HG03571 (cell line): ENCODE results near the gene ZIC1.

ENCODE experiments used
- ATAC-seq: cut with Tn5 transposase; IDR thresholded peaks from one replicate; pipeline ENCODE4 v1.9.1; 2021; ENCODE audit not compliant: unreplicated experiment

ZIC1 gene

DNA sequence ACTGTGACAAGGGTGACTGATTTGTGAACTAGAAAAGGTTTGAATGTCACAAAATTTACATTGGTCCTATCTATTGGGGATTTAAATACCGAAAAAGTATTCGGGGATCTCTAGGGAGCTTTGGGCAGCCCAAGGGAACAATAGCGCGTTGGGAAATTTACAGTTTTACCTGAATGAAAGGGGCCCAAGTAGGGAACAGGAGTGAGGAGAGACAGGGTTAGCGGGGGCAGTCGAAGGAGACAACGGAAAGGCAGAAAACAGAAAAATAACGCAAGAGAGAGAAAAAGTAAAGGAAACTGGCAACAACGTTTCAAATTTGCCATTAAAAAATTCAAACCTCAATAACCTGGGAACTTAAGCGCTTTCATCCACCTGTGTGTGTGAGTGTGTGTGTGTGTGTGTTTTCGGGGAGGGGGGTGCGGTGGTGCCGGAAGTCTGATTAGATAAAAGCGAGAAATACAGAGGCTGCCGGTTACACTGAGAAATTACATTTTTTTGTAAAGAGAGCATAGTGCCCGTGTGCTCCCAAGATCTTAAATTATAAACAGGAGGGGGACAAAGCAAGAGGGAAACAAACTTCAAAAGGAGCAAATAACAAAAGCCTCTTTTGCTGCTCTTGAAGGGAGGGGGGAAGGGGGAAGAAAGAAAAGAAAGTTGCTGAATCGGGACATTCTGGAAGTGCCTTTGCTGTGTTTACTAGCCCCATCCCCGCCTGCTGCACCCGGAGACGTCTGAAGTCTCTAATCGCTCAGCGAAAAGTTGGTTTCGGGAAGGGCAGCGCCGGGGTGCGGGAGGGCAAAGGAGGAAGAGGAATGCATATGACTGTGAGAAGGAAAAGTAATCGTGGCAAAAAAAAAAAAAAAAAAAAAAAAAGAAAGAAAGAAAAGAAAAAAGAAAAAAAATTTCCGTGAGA is 721 bp upstream of the ZIC1 start:
- no peak for ATAC-seq

DNA sequence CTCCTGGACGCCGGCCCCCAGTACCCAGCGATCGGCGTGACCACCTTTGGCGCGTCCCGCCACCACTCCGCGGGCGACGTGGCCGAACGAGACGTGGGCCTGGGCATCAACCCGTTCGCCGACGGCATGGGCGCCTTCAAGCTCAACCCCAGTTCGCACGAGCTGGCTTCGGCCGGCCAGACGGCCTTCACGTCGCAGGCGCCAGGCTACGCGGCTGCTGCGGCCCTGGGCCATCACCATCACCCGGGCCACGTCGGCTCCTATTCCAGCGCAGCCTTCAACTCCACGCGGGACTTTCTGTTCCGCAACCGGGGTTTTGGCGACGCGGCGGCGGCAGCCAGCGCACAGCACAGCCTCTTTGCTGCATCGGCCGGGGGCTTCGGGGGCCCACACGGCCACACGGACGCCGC is 956 bp downstream of the ZIC1 start:
- ATAC-seq: no peak

DNA sequence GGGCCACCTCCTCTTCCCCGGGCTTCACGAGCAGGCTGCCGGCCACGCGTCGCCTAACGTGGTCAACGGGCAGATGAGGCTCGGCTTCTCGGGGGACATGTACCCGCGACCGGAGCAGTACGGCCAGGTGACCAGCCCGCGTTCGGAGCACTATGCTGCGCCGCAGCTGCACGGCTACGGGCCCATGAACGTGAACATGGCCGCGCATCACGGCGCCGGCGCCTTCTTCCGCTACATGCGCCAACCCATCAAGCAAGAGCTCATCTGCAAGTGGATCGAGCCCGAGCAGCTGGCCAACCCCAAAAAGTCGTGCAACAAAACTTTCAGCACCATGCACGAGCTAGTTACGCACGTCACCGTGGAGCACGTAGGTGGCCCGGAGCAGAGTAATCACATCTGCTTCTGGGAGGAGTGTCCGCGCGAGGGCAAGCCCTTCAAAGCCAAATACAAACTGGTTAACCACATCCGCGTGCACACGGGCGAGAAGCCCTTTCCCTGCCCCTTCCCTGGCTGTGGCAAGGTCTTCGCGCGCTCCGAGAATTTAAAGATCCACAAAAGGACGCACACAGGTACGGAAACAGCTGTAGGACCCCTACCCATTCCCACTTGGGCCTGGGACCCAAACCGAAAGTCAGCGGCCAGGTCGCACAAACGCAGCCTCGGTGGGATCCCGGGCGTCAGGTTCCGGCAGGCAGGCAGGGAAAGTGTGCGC is 1.5 kb downstream of the ZIC1 start:
- no peak for ATAC-seq

DNA sequence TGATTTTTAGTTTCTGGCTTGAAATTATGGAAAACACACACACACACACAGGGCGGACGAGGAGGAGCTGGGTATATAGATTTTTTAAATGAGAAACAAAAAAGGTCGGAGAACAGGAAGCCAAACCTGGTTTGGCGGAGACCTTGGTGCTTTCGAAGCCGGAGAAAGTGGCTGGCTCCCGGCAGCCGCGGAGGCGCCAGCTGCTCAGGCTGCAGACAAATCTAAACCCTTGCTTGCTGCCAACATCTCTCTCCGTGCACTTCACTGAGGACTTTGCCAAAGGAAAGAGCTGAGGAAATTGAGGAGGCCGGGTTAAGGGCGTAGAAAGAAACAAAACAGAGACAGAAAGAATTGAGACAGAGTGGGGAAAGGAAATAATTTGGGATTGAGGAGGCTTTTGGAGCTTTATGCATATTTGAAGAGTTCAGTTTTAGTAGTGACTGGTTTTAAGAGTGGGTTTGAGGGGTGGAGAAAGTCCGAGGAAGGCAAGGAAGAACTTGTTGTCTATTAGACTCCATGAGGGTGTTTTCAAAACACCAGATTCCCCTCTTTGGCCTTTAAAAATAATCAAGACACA is 2.2 kb downstream of the ZIC1 start:
- ATAC-seq: no peak

DNA sequence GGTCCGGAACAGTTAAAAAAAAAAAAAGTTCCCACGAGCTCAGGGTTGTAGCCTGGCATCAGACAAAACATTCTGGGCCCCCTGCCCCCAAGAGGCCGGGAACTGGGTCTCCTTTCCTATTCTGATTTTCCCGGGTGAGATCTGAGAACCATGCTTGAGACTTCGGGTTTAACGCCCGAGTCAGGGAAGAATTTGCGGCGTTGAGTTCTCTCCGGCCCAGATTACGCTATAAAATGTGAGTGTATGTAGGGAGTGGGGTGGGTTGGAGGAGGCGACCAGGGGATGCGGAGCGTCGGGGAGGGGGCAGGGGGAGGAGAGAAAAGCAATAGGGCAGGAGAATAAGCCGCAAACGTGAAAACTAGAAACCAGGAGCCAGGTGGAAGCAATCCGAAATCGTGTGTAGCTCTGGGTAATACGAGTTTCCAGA is 2.7 kb downstream of the ZIC1 start:
- no peak for ATAC-seq

DNA sequence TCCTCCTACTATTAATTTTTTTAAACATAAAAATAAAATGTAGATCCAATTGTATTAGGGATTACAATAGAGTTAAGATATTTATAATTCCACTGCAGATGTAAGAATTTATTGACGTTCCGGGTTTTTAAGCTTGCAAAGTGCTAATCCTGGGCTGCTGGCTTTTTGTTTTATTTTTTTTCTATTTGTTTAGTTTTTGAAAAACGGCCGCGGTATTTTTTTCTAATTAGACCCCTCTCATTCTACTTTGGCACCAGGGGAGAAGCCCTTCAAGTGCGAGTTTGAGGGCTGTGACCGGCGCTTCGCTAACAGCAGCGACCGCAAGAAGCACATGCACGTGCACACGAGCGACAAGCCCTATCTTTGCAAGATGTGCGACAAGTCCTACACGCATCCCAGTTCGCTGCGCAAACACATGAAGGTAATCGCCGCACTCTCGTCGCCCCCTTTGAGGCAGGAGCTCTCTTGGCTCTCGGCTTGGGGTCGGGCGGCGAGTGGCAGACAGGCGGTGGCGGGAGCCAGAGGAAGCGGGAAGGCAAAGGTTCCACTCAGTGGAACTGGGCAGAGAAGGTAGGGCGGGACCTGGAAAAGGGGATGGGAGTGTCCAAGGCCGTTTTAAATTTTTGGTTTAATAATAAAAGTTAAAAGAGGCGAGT is 3.2 kb downstream of the ZIC1 start:
- no peak for ATAC-seq

DNA sequence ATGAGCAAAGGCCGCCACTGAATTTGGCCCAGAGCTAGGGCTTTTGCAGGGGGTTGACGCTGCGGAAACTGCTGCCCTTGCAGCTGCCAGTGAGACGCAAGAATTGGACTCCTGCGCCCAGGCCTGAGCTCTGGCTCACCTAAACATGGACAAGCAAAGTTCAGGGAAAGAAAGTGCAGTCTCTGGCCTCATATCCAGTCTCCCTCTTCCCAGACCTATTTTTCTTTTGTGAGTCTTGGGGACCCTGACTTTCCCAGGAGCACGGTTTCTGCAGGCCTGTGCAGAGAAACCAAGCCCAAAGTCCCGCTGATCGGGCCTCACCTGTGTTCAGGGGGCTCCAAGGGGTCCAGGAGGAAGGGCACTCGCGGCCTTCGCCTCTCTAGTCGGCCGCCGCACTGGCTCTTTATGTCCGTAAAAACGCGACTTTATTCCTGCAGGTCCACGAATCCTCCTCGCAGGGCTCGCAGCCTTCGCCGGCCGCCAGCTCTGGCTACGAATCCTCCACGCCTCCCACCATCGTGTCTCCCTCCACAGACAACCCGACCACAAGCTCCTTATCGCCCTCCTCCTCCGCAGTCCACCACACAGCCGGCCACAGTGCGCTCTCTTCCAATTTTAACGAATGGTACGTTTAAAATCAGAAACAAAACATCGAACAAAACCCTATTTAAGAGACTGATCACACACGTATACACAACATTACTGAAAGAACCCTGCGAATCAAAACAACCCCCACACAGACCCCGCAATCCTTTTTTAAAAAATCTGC is 3.9 kb downstream of the ZIC1 start:
- ATAC-seq: no peak

DNA sequence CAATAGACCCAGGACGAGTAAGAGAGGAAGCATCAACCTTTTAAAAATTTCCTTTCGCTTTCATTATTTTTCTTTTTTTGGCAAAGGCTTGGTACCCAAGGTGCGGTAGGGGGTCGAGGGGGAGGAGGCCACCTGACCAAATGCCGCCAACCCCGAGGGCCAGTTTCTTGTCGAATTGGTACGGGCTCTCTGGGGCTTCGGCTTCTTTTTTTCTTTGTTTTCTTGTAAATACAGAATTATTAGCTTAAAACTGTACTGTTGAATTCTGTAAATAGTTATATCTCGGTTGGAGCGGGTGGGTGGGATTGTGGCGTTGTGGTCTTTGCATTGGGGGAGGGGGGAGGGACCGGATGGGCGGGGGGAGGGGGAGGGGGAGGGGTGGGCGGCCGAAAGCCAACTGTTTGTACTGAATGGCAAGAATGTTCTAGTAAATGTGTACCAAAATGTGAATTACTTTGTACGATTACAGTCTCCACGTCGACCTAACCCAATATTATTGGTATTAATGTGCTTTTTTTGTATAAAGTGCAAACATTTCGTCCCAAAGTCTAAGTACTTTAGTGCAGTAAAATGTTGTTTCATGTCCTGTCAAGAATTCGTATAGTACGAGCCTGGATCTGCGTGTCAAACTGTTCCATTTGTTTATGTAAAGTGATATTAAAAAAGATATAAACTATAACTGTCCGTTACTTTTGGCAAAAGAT is 4.7 kb downstream of the ZIC1 start:
- no peak for ATAC-seq

DNA sequence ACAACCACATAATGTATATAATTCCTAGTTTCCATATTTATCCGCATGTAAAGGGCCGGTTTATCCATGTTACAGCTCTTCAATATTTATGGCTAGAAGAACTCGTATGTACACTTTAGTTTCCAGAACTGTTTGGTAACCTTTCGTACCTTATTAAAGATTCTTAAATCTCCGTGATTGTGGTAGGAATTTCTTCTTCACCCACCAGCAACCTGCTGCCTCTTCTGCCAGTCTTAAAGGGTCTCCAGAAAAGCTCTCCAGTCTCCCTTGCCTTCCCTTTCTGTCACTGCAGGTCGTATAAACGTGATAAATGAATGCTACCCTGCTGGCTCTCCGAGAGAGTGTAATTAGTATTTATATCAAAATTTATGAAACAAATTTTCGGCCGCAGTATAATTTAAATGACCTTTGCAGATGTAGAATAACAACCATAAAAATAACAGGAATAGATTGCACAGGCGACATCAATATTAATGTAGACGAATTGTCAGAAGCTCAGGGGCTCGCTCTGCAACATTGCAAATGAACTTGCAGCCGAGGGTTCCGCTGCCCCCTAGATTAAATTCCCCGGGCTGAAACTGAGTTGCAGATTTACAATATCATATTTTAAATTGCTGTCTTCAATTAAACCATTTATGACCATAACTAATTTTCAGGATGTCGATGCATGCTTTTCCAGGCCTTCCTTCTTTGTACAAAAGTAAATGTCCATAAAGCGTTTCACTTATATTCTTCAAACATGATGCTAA is 5.4 kb downstream of the ZIC1 start:
- ATAC-seq: no peak

DNA sequence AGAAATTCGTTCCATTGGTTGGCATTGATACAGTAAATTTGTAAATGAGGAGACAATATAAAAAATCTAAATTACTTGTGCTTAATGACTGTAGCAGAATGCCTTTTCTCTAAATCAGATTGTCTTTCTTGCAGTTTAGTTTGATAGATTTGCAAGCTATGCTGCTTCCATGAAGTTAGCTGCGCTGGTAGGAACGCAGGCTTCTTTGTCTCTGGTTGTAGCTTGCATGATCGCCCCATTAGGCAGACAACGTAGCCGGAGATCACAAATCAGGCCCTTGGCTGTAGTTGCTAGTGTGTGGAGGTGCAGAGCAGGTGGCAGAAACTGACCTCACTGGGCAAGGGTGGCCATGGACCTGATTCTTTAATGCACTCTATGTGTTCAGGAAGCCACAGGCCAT is 6.1 kb downstream of the ZIC1 start:
- ATAC-seq: no peak

DNA sequence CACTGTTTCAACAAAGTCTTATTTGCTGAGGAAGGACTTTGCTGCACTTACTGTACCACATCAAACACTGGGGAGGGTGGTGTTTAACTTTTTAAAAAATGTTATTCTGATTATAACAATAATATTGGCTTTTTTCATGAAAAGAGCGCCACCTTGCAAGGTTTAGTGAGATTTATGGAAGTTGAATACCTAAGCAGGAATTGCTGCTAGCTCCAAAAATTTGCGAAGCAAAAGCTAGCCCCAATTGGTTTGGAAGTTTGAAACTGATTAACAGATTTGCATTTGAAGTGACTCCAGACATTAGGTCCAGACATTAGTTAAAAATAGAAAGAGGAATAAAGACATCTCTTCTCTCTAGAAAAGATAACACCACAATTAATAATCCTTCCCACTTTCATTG is 6.7 kb downstream of the ZIC1 start:
- ATAC-seq: no peak

DNA sequence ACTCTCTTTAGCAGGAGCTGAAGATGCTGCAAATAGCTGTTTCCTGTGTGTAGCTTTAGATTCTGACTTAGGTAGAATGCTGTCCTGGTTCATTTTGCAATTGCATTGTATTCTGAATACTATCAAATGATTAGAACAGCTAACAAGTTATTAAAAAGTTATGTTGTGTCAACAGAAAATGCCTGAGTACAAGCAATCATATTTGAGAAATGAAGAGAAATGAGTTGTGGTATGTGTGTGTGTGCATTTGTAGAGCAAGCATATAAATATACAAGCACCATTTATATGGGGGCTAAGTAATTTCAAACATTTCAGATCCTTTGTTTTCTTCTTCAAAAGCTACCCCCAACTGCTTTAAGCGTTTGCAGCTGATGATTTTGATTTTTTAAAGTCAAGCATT is 7.8 kb downstream of the ZIC1 start:
- no peak for ATAC-seq

DNA sequence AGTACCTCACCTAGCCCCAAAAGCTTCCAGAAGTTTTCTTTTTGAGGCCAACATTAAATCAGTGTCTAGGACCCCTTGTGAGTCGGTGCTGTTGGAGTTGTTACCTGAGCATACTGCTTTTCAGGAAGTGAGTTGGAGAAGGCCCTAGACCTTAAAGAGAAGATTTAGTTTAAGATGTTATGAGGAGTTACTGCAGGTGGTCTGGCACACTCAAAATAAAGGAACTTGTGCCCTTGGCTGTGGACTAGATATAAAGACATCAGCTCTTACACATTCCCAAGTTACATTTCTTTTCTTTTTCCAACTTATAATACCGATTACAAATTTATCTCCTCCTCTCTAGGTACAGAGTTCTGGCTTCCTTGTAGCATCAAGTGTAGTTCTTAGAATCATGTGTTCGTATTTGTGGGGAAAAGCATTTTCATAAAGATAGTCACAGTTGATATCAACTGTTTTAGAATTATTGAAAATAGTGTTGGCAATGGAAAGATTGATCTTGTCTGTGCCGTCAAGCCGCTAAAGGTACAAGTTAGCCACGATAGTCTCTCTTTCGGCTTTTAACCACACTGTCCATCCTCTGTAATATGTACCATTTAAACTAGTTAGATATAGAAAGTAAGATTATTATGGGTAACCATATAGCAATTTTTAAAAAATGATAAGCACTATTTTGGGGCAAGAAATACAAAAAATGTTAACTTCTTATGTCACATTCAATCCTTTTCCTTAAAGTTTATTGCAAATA is 8.6 kb downstream of the ZIC1 start:
- ATAC-seq: no peak

DNA sequence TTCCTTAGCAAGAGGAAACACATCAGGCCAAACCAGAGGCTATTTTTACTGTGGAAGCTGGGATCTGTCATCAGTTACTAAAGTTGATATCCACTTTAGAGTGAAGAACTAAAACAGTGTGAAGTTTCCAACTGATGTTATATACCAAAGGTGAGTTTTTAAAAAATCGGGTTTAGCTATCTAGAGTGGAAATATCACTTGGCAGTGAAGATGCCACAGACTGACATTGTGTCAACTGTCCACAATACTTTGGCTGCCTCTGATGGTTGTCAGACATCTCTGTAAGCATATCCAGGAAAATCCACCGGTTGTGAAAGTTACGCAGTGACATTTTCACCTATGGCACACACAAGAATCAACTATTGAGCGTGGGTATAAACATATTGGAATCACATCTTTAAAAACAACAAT is 9.2 kb downstream of the ZIC1 start:
- no peak for ATAC-seq

DNA sequence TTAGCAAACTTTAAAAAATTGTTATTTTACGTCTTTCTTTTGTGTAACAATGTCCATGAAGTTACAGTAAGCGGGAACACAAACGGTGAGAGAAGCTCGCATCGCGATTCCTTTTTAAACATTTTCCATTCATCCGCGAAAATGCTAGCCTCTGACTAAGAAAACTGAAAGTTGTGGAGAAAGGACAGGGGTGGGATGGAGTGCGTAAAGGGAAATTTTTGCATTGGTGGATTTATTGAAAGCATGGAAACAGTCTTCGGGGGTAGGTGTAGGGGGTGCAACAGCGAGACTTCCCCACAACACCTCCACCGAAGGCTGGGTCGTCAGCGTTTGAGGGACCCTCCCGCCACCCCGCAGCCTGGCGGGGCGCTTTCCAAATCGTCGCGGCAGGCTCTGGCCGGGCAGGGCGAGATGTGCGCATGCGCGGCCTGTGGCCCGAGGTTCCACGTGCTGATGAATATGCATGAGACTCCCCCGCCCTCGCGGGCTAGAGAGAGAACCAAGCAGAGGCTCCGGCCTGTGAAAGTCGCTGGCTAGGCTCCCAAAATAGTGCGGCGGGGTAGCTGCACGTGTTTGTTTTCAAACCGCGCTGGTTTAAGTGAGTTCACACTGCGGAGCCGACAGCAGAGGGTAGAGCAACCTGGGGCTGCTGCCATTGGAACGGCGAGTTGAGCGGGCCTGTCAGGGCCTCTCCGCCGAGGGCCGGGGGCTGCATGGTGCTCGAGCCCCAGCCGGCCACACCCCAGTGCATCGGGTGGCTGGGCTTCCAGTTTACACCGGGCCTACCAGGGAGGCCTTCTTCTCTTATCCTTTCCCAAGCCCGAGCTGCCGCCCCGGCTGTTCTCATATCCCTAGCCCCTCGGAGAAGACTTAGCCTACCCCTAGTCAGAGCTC is 9.9 kb downstream of the ZIC1 start:
- no peak for ATAC-seq

DNA sequence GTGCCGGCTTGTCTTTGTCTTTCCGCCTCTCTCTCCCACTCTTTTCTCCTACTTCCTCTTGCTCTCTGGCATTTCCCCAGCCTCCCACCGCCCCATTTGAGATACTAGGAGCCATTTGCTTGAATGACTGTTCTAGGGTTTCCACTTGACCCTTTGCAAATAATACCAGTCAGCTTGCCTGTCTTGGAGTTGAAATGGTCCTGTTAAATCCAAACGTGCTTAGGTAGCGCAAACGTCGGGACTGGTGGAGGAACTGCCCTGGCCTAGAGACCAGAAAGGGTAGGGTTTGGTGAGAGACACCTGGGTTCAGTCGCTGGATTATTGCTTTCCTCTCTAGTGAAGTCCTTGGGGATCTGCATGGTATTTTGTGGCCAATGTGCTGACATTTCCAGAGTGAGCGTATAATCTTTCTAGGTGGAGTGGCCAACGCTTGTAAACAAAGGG is 10.6 kb downstream of the ZIC1 start:
- ATAC-seq: no peak

DNA sequence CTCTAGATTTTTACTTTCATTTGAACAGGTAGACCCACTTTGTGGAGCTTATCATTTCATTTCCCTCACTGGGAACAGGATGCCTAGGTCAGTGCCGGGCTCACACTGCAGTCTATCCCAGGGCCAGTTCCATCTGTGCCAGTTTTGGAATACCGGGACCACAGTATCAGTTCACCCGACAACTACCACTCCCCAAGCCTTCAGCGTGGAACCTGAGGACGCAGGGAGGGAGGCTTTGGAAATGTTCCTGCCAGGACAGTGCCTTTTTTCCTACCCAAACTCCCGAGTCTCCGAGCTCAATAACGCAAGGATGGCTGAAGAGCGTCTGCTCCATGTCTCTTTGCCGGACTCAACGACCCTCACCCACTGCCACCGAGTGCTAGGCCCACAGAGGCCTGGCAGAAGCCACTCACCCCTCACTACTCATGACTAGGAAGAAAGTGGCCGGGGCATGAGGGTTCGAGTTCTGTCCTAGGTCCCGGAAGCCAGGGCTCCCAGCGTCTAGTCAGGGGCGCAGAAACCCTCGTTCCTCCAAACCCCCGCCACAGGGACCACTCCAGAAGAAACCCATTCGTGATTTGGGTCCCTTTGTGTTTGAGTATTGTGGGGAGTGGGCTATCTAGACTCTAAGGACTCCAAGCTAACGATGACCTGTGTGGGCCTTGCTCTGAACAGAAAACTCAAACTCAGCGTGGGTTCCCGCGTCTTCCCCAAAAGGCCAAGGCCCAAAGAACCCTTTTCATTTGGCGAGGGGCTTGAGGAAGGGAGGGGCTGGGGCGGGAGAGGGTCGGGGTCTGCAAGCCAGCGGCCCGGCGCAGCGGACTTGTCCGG is 11.4 kb downstream of the ZIC1 start:
- ATAC-seq: no peak
